Activated T-helper 1 cell treated with anti-CD3 and anti-CD28 coated beads, Interleukin-2, amount 50 U/mL, for 16 hours (primary cell): ENCODE results near the gene SART3.
A peak's percentile ranks its signal among the peaks of the same experiment; 100 is the strongest.
"Not testable (repeated sequence)": the region's sequence is repeated elsewhere in the genome, so short reads cannot be mapped to it uniquely, and the experiment has no call there.

Experiments used
- DNase-seq, 2 donors: peaks; one replicate each; pipeline ENCODE4 v3.0.0-alpha.2; 2020; ENCODE audit warnings: low read depth in 1 of 2, low spot score in 1 of 2

Gene SART3

DNA sequence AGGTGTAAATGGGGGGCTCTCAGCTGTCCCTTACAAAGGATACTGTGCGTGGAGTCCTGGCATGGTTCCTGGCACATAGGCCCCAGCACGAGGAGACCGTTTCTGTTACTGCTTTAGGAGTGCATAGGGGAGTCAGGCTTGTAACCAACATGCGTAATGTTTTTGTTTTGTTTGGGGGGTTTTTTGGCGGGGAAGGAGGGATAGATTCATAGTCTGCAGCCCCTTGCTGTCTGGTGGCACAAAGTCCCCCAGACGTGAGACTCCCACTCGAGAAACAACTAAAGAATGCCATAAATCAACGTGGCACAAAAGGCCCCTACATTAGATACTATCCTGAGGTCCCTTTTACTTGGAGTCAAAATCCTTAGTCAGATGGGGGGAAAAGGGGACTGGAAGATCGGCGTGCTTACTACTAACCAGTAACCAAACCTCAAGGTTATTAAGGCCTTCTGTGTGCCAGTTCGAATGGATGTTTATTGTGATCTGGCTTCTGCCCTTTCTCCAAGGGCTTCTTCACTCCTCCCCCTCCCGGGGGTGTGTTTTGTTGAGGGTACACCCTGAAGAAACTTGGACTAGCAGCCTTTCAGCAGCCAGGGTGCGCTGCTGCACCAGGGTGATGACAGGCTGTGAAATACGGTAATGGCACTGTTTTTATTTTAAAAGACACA is 2.3 kb upstream of the SART3 start:
- peak; percentile 55 to 70 for DNase-seq

DNA sequence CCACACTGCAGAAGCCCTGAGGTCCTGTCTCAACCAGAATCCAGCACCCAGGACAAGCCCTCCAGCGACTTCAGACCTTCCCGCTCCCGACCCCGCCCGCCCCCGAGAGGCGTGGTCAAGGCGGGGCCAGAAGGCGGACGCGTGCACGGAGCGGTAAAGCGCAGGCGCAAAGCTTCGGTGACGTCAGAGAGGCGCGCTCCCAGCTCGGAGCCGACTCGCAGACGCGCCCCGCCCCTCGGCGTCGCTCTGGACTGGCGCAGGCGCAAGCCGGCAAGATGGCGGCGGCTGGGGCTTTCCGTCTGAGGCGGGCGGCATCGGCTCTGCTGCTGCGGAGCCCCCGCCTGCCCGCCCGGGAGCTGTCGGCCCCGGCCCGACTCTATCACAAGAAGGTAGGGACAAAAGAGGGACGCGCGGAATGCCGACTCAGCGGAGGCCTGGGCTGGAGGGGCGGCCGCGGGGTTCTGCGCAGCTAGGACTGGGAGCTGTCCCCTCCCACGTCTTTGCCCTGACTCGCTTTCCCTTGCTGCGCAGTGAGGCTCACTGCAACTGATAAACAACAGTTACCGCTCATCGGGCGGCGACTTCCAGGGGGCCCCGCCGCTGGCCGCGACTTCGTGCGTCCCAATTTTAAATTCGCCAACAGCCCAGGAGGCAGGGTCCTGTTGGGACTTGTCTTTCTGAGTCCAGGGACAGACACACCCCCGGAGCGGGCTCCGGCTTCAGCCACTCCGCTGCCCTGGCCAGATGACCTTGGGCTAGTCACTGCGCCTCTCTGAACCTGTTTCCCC is 1.6 kb upstream of the SART3 start, which contains the start of gene ISCU:
ISCU (plus strand) TSS at position 249 of the 788 bp plus-strand sequence; CDS start at position 276, 27 bp downstream.
- DNase-seq, result peak; percentile 98 to 99

DNA sequence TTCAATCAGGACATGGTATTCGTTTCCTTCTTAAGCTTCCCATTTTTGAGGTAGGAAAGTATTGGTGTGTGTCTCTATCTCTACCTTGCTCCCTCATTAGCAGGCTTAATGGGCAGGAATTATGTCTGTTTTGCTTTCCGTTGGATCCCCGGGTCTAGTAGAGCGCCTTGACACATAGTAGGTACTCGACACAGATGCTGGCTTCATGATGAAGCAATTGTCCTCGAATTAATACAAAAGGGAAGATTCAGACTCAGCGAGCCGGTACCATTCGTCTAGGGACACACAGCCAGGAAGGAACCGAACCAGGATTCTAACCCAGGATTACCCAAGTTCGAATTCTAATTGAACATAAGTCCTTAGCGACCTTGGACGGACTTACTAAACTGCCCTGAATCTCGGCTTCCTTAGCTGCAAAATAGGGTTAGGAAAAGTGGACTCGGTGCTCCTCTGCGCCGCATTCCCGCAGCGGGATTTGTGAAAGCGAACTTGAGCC is 927 bp upstream of the SART3 start:
- no peak for DNase-seq

DNA sequence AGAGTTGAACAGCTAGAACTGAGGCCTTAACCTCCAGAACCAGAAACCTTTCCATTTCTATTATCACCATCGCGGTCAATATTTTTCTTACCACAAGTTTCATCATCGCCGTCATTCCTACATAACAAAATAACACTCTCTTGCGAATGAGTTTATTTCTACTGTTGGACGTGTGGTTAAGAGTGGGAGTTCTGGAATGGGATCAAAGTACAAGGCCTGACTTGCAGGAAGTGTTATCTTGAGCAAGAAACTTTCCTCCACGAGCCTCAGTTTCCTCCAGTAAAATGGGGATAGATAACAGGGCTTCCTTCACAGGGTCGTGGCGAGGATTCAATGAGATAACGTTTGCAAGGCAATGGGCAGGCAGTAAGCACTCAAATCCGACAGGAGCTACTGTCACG is 652 bp downstream of the SART3 start:
- DNase-seq, result no peak

DNA sequence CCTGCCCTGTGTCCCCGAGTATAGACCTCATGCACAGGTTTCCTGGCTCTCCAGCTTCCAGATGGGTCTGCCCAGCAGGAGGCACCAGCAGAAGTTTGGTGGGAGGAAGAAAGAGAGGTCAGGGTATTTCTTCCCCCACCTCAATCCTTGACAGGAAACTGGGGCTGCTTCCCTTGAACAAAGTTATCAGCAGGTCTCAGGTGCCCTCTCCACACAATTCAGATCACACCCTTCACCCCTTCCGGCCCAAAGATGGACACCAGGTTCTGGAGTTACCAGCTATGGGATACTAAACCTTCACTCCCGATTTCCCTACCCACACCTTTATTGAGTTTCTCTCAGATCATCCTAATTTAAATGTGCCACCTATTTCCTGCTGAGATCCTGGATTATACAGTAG is 1.2 kb downstream of the SART3 start:
- no peak for DNase-seq

DNA sequence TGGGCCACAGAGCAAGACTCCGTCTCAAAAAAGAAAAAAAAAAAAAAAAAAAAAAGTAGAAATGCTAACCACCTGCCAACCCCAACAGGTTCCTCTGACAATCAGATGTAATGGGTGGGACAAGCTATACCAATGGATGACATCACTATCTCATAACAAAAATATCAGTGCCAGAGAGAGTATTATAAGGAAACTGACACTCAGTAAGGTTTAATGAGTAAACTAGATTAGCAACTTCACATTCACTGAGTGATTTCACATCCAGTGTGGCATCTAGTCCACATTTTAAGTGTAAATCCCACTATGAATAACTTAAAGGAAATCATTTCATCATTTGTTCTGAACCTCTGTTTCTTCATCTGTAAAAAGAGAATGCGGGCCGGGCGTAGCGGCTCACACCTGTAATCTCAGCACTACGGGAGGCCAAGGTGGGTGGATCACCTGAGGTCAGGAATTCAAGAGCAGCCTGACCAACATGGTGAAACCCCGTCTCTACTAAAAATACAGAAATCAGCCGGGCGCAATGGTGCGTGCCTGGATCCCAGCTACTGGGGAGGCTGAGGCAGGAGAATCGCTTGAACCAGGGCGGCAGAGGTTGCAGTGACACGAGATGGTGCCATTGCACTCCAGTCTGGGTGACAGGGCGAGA is 1.8 kb downstream of the SART3 start:
- DNase-seq, result no peak

DNA sequence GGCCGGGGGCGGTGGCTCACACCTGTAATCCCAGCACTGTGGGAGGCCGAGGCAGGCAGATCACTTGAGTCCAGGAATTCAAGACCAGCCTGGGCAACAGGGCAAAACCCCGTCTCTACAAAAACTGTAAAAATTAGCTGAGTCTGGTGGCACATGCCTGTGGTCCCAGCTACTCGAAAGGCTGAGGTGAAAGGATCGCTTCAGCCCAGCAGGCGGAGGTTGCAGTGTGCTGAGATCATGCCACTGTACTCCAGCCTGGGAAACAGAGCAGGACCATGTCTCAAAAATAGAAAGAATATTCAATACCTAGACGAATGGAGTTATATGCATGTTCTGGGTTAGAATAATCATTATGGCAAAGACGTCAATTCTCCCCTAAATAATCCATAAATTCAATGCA is 5.6 kb downstream of the SART3 start:
- DNase-seq, result not testable (repeated sequence)

DNA sequence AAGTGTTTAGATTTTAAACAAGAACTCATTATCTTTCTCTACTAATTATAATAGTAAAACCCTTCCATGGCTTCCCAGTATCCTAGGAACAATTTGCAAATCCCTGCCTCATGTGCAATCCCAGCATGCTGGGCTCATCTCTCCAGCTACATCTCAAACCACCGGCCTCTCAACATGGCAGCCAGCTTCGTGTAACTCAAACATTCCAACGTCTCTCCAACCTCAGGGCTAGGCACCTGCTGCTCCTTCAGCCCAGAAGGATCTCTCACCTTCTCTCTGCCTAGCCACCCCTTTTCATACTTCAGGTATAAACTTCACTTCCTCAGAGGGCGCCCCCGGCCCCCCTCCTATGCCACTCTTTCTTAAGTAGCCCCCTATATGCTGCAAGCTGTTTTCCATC is 7.2 kb downstream of the SART3 start:
- DNase-seq, result no peak

DNA sequence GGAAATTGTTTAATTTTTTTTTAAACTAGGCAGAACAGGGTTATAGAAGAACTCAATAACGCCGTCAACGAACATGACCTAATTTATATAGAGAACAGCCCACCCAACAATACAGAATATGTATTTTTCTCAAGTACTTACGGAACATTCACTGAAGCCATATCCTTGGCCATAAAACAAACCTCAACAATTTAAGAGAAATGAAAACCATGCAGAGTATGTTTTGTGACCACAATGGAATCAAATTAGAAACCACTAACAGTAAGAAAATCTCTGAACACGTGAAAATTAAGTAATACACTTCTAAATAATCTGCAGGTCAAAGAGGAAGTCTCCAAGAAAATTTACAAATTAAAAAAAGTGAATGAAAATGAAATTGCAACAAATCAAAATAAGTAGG is 9.4 kb downstream of the SART3 start:
- no peak for DNase-seq

DNA sequence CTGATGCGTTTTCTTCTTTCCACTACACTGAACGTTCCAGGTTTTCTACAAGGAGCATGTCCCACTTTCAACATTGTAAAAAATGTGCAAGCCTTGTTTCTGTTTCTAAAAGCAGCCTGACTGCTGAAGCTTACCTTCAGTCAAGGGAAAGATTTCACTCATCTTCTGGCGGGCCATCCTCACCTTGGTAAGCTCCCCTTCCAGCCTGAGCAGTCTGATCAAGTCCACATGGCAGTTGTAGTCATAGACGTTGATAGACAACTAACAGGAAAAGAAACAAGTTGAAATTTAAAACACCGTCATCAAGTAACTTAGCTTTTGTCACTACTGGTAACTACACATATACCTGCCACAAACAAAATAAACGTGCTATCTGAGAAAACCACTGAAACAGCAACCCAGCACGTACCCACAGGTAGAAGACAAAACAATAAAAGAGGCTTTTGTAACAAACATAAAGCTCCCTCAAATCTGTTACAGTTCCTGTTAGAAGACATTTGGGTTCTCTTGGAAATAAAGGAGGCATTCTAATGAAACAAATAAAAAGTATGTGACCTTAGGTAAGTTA is 11.9 kb downstream of the SART3 start:
- DNase-seq, result no peak

DNA sequence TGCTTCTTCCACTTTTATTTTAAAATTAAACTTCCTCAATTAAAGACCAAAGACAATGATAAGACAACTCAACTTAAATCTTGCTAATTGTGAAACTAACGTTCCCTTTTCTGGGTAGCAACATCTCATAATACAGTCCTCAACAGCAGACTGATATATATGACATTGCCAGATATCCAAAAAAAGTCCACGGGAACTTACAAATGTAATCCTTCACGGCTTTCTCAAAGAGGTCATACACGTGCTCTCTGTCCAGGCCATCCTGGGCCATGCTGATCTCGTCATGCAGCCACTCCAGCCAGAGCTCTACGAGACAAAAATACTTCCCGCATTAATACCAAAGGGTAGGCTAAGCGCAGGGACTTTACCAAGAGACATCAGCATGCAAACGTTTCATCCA is 13.3 kb downstream of the SART3 start:
- no peak for DNase-seq

DNA sequence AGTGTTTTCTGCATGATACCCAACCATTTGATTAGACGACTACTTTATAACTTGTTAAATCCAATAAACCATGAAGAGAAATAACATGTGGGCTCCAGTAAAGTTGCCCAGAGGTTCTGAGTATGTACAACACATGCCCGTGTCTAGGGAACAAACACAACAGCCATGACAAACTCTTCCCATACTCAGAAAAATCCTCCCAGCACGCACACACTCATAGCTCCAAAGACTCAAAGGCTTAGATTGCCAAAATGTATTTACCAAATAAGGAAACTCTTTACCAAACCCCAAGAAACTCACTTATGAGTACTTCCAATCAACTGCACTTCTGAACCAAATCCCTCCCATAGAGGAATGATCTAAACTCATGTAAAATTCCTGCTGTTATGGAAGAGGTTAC is 17.3 kb downstream of the SART3 start:
- DNase-seq, result no peak

DNA sequence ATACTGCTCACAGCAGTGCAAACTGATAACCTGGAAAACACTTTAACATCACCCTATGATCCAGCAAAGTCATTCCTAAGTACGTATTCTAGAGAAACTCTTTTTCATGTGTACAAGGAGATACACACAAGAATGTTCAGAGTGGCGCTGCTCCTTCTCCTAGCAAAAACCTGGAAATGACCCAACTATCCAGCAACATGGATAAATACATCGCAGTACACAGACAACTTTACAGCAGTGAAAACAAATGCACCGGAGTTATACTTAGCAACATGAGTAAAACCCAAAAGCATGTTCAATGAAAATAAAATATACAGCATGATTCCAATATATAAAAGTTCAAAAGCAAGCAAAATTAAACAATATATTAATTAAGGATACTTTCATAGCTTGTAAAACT is 18.7 kb downstream of the SART3 start:
- DNase-seq, result no peak

DNA sequence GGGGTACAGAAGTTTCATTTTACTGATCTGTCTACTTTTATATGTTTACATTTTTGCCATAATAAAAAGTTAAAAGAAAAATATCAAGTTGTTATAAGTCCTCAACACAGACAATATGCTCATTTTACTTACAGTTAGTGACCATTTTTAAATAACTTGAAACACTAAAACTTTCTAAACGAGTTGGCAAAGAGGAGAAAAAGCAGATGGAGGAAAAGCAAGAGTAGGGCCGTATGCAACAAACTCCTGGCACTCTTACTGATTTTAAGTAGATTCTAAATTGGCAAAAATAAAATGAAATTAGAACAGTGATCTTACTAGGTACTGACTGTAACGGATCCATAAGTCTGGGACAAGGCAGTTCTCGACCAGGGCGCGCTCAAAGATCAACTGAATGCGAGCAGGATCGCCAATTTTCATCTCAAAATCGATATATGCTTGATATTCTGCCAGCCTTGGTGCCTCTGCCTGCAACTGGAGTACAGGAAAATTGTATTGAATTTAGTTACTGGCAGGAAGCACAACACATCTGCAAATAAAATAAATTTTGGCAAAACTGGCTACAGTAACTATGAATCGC is 22.3 kb downstream of the SART3 start:
- no peak for DNase-seq

DNA sequence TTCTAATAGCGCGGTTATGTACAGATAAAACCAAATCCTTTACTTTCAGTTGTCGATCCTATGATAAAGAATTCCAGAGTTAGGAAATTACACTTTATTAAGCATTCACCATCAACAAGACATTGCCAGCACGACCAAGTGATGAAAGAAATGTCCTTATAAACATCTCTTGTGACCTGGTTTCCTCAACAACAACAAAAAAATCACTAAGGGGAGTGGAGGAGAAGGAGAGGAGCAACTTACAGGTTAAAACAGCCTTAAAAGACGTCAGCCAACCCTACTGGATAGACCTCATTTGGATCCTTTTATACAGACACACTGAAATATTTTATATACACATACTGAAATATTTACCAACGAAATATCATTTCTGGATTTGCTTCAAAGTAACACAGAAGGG is 22.8 kb downstream of the SART3 start:
- DNase-seq, result no peak

DNA sequence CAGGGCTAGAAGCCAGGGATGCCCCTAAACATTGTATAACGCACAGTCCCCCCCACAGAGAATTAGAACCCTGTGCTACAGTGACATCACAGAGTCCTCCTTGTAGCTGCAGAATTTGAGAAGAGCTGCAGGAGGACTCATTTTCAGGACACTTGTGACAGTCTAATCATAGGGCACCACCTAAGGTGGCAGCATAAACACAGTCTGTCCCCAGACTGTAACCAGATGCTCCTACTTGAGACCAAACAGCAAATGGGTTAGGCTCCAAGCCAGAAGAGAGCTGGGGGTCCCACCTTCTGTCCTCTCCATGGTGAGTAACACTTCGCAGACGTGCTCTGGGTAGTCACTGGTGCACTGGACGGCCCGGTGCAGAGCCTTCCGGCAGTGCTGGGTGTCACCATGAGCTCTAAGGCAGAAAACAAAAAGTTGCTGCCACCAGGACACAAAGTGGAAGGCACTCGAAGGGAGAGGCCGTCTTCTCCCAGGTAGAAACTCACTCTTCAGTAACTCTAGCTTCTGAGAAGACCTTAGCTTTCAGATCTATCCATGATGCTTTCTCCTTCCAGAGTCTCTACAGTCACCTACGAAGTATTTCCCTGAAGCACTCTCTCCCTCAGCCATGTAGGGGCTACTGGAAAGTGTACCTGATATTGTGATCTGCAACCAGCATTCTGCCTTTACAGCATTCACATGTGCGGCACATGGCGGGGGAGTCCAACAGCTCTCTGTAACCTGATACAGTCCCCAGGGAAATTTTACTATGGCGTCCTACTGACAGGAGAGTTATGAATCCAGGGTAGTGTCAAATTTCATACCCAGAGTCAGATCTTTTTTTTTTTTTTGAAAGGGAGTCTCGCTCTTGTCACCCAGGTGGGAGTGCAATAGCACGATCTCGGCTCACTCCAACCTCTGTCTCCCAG is 28.8 kb downstream of the SART3 start:
- DNase-seq, result no peak

DNA sequence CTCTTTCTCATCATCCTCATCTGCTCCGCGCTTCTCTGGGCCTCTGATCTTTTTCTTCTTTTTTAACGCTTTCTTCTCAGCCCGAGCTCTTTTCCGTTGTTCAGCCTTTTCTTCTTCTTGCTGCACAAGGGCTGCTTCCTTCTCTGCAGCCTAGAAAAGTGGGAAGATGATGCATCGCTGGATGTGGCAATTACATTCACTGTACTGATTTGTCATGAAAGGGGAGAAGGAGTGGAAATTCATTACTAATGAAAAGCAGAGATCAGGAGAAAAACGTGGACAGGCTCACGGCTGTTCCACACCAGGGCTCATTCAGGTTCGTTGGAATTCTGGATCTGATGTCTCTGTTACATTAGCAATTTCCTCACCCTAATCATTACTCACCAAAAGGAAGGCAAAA is 30.8 kb downstream of the SART3 start:
- DNase-seq, result no peak

DNA sequence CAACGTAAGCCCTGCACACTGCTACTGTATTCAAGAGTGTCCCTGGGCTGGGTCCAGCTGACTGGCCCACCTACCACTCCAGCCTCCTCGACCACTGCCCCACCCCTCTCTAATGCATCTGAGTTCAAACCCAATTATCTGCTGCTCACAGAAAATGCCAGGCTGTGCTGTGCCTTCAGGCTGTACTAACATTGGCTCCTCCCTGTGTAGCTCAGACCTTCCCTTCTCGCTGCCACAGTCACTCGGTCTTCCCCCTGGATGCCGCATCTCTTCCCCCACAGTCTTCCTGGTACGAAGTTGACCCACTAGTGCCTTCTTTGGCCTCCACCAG is 33.8 kb downstream of the SART3 start:
- DNase-seq, result no peak

DNA sequence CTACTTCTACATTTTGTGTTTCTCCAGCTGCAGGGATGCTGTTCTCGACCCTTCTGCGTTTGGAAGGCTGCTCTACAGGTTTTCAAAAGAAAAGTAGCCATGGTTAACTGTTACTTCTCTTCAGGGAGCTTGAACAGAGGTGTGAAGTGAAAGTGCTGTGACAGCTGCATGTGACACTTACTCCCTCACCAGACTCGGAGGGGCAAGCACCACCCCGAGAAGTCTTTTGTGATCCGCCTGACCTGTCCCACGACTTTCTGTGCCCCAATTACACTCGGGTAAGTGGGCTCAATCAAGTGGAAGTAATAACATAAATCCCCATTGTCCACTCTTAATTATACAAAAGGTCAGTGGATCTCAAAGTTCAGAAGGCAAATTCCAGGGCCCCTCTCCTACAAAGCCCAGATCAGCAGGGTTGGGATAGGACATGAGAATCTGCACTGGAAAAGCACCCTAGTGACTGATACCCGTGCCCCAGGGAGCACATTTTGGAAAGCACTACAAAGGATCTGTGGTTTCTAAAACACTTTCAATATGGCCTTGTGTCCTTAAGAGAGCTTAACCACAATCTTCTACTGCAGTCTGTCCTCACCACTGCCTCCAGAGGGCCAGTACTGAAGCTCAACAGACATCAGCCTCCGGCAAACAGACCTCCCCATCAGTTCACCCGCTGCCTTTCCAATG is 34.3 kb downstream of the SART3 start:
- DNase-seq, result no peak

DNA sequence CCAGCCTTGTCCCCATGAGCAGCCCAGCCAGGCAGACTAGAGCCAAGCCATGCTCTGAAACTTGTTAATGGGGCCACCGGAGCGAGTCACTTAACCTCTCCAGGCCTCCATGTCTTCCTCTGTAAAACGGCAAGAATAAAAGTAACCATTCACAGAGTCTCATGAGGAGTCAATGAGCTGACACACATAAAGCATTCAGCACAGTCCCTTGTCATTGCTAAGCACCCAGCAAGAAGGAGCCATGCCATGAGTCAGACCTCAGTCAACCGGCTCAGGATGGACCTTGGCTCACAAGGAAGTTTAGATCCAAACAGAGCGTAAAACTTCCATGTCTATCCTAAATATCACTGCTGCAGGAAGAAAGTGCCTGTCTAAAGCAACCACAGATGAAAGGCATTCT is 35.3 kb downstream of the SART3 start:
- DNase-seq, result no peak
